ENCODE results near the gene MAP3K14. TPM values are rescaled to one million over a fixed set of nuclear protein-coding genes. Genes with fewer than 3 reads are reported as not detected.

Gene MAP3K14
- polyA plus RNA-seq, 1 of the 3 experiments (the other 2 are of a cell fraction), result 11.9 TPM

DNA sequence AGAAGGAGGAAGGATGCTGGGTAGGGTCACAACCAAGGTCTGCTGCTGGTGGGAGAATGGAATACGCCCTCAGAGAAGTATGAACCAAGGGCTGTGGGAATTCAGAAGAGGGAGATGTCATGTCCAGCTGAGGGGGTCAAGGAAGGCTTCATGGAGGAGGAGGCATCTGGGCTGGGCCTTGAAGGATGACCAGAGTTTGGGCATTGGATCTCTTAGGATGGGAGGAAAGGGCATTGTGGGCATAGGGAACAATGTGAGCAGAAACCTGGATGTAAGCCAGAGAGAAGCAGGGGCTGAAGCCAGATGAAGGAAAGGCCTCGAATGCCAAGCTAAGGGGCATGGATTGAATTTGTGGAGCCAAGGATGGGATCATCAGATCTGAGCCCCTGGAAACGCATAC is 49.2 kb upstream of the MAP3K14 start:
- no peaks in the 10 kb centered on the region for H3K27me3 ChIP-seq (ENCODE audit: insufficient read depth)
- no peaks in the 10 kb centered on the region for H3K9me3 ChIP-seq
- POLR2A ChIA-PET, result interaction anchor here (1.3 kb wide), 1 partner anchor 125 kb away, joined by 3 read pairs; no protein-coding TSS in a partner anchor
- peaks cover 0 to 11% of the 10 kb centered on the region in 2 experiments; a peak in 2 of 4 replicates for H3K4me1 ChIP-seq (ENCODE audit: control insufficient read depth in 1 of 2, insufficient read depth in 2 of 2, low read depth in 1 of 2, low read length in 1 of 2)
- no peak overlapping the region for H2AFZ ChIP-seq (ENCODE audit: low read depth)
- no peak overlapping the region for H3K27ac ChIP-seq (ENCODE audit: low read depth in 2 of 2, low read length in 1 of 2)
- WGBS (ENCODE audit: low lambda C conversion rate), result 94% methylated on average over 3 of the region's 3 CpGs
- CTCF ChIA-PET, result interaction anchor here (2.1 kb wide), 1 partner anchor 19 kb away, joined by 13 read pairs; no protein-coding TSS in a partner anchor
- H3K9ac ChIP-seq, result no peak overlapping the region
- peaks cover 24% of the 10 kb centered on the region for H3F3A ChIP-seq (replicated peaks; ENCODE audit: insufficient read depth)
- H3K4me2 ChIP-seq, result no peak overlapping the region
- H3K36me3 ChIP-seq (replicated peaks in 1 of 2; ENCODE audit: control insufficient read depth in 1 of 2, insufficient read depth in 2 of 2, low read length in 1 of 2), result no peaks in the 10 kb centered on the region
- no peak for DNase-seq
- no peaks in the 10 kb centered on the region for H4K20me1 ChIP-seq (ENCODE audit: insufficient read depth)
- no peaks in the 10 kb centered on the region for H3K9me2 ChIP-seq
- H3K4me3 ChIP-seq (ENCODE audit: low read depth in 2 of 2, low read length in 1 of 2), result no peak overlapping the region
- TF ChIP-seq SMC3 (IDR thresholded peaks at IDR 0.05; ENCODE audit: low read depth, low read length) (no peak), TEAD4 (IDR thresholded peaks at IDR 0.05; ENCODE audit: borderline replicate concordance, insufficient read depth) (no peak), GABPA (IDR thresholded peaks at IDR 0.05; ENCODE audit: low read depth) (no peak), ELF1 (IDR thresholded peaks at IDR 0.05) (no peak), TCF12 (IDR thresholded peaks at IDR 0.05) (no peak), FOSL2 (IDR thresholded peaks at IDR 0.05; ENCODE audit: borderline replicate concordance, low read depth) (no peak), CHD2 (IDR thresholded peaks at IDR 0.05; ENCODE audit: low read length, partially characterized antibody) (no peak), RAD21 (IDR thresholded peaks at IDR 0.05; ENCODE audit: low read length) (no peak), EP300 (IDR thresholded peaks at IDR 0.05; ENCODE audit: borderline replicate concordance in 1 of 2, low read depth in 1 of 2, low read length in 1 of 2) (no peak), MEF2A (IDR thresholded peaks at IDR 0.05; ENCODE audit: borderline replicate concordance, low read depth) (no peak), RFX5 (IDR thresholded peaks at IDR 0.05; ENCODE audit: low read length) (no peak), EZH2phosphoT487 (IDR thresholded peaks at IDR 0.05; ENCODE audit: borderline replicate concordance, low read depth) (no peak)
- TF ChIP-seq, protein P1, sequence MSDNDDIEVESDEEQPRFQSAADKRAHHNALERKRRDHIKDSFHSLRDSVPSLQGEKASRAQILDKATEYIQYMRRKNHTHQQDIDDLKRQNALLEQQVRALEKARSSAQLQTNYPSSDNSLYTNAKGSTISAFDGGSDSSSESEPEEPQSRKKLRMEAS (IDR thresholded peaks at IDR 0.05; ENCODE audit: low read depth), result no peak
- TF ChIP-seq, protein P2, sequence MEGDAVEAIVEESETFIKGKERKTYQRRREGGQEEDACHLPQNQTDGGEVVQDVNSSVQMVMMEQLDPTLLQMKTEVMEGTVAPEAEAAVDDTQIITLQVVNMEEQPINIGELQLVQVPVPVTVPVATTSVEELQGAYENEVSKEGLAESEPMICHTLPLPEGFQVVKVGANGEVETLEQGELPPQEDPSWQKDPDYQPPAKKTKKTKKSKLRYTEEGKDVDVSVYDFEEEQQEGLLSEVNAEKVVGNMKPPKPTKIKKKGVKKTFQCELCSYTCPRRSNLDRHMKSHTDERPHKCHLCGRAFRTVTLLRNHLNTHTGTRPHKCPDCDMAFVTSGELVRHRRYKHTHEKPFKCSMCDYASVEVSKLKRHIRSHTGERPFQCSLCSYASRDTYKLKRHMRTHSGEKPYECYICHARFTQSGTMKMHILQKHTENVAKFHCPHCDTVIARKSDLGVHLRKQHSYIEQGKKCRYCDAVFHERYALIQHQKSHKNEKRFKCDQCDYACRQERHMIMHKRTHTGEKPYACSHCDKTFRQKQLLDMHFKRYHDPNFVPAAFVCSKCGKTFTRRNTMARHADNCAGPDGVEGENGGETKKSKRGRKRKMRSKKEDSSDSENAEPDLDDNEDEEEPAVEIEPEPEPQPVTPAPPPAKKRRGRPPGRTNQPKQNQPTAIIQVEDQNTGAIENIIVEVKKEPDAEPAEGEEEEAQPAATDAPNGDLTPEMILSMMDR (IDR thresholded peaks at IDR 0.05), result no peak
- TF ChIP-seq, protein P3, sequence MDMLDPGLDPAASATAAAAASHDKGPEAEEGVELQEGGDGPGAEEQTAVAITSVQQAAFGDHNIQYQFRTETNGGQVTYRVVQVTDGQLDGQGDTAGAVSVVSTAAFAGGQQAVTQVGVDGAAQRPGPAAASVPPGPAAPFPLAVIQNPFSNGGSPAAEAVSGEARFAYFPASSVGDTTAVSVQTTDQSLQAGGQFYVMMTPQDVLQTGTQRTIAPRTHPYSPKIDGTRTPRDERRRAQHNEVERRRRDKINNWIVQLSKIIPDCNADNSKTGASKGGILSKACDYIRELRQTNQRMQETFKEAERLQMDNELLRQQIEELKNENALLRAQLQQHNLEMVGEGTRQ (IDR thresholded peaks at IDR 0.05; ENCODE audit: borderline replicate concordance, low read depth, low read length), result no peak
- TF ChIP-seq, protein P4, sequence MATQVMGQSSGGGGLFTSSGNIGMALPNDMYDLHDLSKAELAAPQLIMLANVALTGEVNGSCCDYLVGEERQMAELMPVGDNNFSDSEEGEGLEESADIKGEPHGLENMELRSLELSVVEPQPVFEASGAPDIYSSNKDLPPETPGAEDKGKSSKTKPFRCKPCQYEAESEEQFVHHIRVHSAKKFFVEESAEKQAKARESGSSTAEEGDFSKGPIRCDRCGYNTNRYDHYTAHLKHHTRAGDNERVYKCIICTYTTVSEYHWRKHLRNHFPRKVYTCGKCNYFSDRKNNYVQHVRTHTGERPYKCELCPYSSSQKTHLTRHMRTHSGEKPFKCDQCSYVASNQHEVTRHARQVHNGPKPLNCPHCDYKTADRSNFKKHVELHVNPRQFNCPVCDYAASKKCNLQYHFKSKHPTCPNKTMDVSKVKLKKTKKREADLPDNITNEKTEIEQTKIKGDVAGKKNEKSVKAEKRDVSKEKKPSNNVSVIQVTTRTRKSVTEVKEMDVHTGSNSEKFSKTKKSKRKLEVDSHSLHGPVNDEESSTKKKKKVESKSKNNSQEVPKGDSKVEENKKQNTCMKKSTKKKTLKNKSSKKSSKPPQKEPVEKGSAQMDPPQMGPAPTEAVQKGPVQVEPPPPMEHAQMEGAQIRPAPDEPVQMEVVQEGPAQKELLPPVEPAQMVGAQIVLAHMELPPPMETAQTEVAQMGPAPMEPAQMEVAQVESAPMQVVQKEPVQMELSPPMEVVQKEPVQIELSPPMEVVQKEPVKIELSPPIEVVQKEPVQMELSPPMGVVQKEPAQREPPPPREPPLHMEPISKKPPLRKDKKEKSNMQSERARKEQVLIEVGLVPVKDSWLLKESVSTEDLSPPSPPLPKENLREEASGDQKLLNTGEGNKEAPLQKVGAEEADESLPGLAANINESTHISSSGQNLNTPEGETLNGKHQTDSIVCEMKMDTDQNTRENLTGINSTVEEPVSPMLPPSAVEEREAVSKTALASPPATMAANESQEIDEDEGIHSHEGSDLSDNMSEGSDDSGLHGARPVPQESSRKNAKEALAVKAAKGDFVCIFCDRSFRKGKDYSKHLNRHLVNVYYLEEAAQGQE (IDR thresholded peaks at IDR 0.05; ENCODE audit: low read depth, low read length), result no peak
- no peaks in the 10 kb centered on the region for H3K79me2 ChIP-seq (ENCODE audit: insufficient read depth)

Measured in SK-N-SH (cell line).